LNCAP (cell line): ENCODE measurements around the gene MYO18B.

ENCODE experiments used
- CTCF ChIP-seq: fragments of 450-650 bp; IDR thresholded peaks from 2 replicates; pipeline ENCODE4 v1.5.1; 2017; ENCODE audit warnings: mild to moderate bottlenecking

The MYO18B gene

GRCh38 chr22:25959818-25960774 lies 218.1 kb downstream of the MYO18B start:
- TF ChIP-seq CTCF = no peak

- no peak for TF ChIP-seq CTCF
Measured at GRCh38 chr22:25961699-25962098, 219.7 kb downstream of the MYO18B start.

GRCh38 chr22:25962711-25963110 lies 220.7 kb downstream of the MYO18B start:
- TF ChIP-seq CTCF = no peak

- TF ChIP-seq CTCF = no peak
Measured at GRCh38 chr22:25964961-25965730, 223.2 kb downstream of the MYO18B start.

- TF ChIP-seq CTCF = no peak
Measured at GRCh38 chr22:25966448-25966913, 224.5 kb downstream of the MYO18B start.

- TF ChIP-seq CTCF = no peak
Measured at GRCh38 chr22:25969286-25969685, 227.3 kb downstream of the MYO18B start.

- no peak for TF ChIP-seq CTCF
Measured at GRCh38 chr22:25969901-25970300, 227.9 kb downstream of the MYO18B start.
